ENCODE data around the gene RAB36. TPM values are rescaled to one million over a fixed set of nuclear protein-coding genes. Genes with fewer than 3 reads are reported as not detected.

The RAB36 gene
- total RNA-seq, 2 donors from 2014 or later = 0.98 to 2.3 TPM

- H3K36me3 ChIP-seq = no peaks in the 10 kb centered on the region
- H3K4me3 ChIP-seq = no peak overlapping the region
- H3K27ac ChIP-seq = no peak overlapping the region
- H3K27me3 ChIP-seq = no peaks in the 10 kb centered on the region
- no peaks in the 10 kb centered on the region for H3K4me1 ChIP-seq
- H3K9ac ChIP-seq (ENCODE audit: low read depth in 2 of 2, low read length in 2 of 2) = no peak overlapping the region
- intact Hi-C loops (cut with DNase I) = no loop called here
- no peaks in the 10 kb centered on the region for H3K9me3 ChIP-seq
- no peak for TF ChIP-seq CTCF (IDR thresholded peaks at IDR 0.05)
- DNase-seq = no peak
Observed at GRCh38 chr22:23166841-23167616, 21.8 kb downstream of the RAB36 start.

- Histone ChIP-seq H3K27me3 (no peaks in the 10 kb centered on the region), H3K9me3 (no peaks in the 10 kb centered on the region), H3K9ac (ENCODE audit: low read depth in 2 of 2, low read length in 2 of 2) (no peak overlapping the region), H3K4me1 (no peaks in the 10 kb centered on the region), H3K27ac (no peak overlapping the region), H3K36me3 (no peaks in the 10 kb centered on the region), H3K4me3 (no peak overlapping the region)
- intact Hi-C loops (cut with DNase I) = no loop called here
- no peak for TF ChIP-seq CTCF (IDR thresholded peaks at IDR 0.05)
- no peak for DNase-seq
Observed at GRCh38 chr22:23168391-23169042, 23.2 kb downstream of the RAB36 start.

- Histone ChIP-seq H3K9me3 (no peaks in the 10 kb centered on the region), H3K27me3 (no peaks in the 10 kb centered on the region), H3K9ac (ENCODE audit: low read depth in 2 of 2, low read length in 2 of 2) (no peak overlapping the region), H3K4me1 (peaks cover under 1% of the 10 kb centered on the region), H3K27ac (no peak overlapping the region), H3K36me3 (no peaks in the 10 kb centered on the region), H3K4me3 (no peak overlapping the region)
- no peak for TF ChIP-seq CTCF (IDR thresholded peaks at IDR 0.05)
- DNase-seq = no peak
- intact Hi-C loops (cut with DNase I) = no loop called here
Observed at GRCh38 chr22:23169043-23169406, 23.7 kb downstream of the RAB36 start.

- Histone ChIP-seq H3K9ac (ENCODE audit: low read depth in 2 of 2, low read length in 2 of 2) (no peak overlapping the region), H3K36me3 (no peaks in the 10 kb centered on the region), H3K4me1 (peaks cover 8% of the 10 kb centered on the region), H3K9me3 (no peaks in the 10 kb centered on the region), H3K4me3 (no peak overlapping the region), H3K27me3 (no peaks in the 10 kb centered on the region), H3K27ac (no peak overlapping the region)
- no peak for TF ChIP-seq CTCF (IDR thresholded peaks at IDR 0.05)
- DNase-seq = no peak
- intact Hi-C loops (cut with DNase I) = no loop called here
Observed at GRCh38 chr22:23175817-23176644, 30.8 kb downstream of the RAB36 start.

GRCh38 chr22:23176645-23177027 lies 31.4 kb downstream of the RAB36 start:
- no peak overlapping the region for H3K9ac ChIP-seq (ENCODE audit: low read depth in 2 of 2, low read length in 2 of 2)
- intact Hi-C loops (cut with DNase I) = no loop called here
- no peak for TF ChIP-seq CTCF (IDR thresholded peaks at IDR 0.05)
- no peak for DNase-seq
- H3K9me3 ChIP-seq = no peaks in the 10 kb centered on the region
- no peak overlapping the region for H3K4me3 ChIP-seq
- no peaks in the 10 kb centered on the region for H3K36me3 ChIP-seq
- H3K27ac ChIP-seq = no peak overlapping the region
- H3K27me3 ChIP-seq = no peaks in the 10 kb centered on the region
- peaks cover 11% of the 10 kb centered on the region for H3K4me1 ChIP-seq
